D721Med (cell line): ENCODE results near the gene SEMA3C.
"Not testable (repeated sequence)": the region's sequence is repeated elsewhere in the genome, so short reads cannot be mapped to it uniquely, and the experiment has no call there.

Source experiments
- DNase-seq: peaks from one replicate; pipeline ENCODE4 v3.0.0; 2011; ENCODE audit warnings: low spot score; ENCODE audit not compliant: insufficient read length
- FAIRE-seq: peaks from 2 replicates; lab custom pipeline; 2011; peaks lifted over from hg19 to GRCh38; lab: Jason Lieb, UNC
- TF ChIP-seq, protein P1 (sequence below): IDR thresholded peaks from 2 replicates; pipeline ENCODE4 v1.5.1; 2012; ENCODE audit warnings: mild to moderate bottlenecking, control low read depth; ENCODE audit not compliant: insufficient read depth; ENCODE audit errors: missing control alignments

SEMA3C gene

DNA sequence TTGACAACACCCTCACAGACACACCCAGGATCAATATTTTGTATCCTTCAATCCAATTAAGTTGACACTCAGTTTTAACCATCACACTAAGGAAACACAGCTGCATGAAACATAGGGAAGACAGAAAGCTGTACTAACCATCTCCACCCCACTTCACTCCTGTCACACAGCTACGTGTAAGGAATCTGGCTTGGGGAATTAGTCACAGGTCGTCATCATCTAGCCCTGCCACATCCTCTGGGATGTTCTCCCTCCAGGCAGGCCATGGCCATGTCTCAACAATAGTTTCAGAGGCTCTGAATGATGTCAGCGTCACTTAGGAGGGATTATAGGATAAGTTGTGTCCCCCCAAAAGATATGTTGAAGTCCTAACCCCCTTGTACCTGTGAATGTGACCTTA lies 10.8 kb upstream of the SEMA3C start:
- DNase-seq (no peak), FAIRE-seq (no peak)
- TF ChIP-seq, protein P1, sequence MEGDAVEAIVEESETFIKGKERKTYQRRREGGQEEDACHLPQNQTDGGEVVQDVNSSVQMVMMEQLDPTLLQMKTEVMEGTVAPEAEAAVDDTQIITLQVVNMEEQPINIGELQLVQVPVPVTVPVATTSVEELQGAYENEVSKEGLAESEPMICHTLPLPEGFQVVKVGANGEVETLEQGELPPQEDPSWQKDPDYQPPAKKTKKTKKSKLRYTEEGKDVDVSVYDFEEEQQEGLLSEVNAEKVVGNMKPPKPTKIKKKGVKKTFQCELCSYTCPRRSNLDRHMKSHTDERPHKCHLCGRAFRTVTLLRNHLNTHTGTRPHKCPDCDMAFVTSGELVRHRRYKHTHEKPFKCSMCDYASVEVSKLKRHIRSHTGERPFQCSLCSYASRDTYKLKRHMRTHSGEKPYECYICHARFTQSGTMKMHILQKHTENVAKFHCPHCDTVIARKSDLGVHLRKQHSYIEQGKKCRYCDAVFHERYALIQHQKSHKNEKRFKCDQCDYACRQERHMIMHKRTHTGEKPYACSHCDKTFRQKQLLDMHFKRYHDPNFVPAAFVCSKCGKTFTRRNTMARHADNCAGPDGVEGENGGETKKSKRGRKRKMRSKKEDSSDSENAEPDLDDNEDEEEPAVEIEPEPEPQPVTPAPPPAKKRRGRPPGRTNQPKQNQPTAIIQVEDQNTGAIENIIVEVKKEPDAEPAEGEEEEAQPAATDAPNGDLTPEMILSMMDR = no peak

DNA sequence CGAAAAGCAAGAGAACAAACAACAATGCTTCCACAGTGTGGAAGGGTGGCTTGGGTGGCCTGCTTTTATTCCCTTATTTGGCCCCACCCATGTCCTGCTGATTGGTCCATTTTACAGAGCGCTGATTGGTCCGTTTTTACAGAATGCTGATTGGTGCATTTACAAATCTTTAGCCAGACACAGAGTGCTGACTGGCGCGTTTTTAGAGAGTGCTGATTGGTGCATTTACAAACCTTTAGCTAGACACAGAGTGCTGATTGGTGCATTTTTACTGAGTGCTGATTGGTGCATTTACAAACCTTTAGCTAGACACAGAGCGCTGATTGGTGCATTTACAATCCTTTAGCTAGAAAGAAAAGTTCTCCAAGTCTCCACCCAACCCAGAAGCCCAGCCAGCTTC lies 8.1 kb upstream of the SEMA3C start:
- FAIRE-seq, DNase-seq: not testable (repeated sequence)

DNA sequence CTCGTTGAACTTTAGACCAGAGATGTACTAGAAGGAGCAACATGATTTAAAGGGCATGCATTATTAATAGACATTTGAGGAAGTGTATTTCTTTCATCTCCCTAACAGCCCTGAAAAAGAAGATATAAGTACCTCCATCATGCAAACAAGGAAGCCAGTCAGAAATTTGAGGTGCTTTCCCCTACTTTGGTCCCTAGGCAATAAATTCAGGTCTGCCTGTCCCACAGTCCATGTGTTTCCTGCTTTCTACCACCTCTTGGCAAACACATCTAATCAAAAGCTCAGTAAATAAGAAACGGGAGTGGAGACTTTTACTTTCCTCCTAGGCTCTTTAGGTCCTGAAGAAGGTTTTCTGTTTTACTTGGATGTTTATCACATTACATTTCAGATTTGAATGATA lies 5.2 kb upstream of the SEMA3C start:
- TF ChIP-seq, protein P1 = no peak
- FAIRE-seq = no peak
- DNase-seq = no peak

DNA sequence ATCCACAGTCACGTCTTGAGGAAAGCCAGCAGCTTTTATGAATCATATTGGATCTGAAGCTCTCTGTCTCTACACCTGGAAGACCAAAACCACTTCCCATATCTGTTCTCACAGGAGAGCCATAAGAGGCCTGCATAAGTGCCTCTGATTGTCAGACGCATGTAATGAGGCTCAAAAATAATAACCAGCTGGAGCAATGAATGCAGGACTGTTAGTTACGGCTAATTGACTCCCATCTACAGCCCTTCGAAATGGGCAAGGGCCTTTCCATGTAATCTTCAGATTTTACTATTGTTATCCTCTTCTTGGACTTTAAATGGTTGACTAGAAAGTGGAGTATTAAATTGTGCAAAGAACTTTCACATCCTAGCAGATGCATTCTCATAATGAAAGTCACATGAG lies 4.4 kb upstream of the SEMA3C start:
- DNase-seq = no peak
- TF ChIP-seq, protein P1 = no peak
- FAIRE-seq = no peak

DNA sequence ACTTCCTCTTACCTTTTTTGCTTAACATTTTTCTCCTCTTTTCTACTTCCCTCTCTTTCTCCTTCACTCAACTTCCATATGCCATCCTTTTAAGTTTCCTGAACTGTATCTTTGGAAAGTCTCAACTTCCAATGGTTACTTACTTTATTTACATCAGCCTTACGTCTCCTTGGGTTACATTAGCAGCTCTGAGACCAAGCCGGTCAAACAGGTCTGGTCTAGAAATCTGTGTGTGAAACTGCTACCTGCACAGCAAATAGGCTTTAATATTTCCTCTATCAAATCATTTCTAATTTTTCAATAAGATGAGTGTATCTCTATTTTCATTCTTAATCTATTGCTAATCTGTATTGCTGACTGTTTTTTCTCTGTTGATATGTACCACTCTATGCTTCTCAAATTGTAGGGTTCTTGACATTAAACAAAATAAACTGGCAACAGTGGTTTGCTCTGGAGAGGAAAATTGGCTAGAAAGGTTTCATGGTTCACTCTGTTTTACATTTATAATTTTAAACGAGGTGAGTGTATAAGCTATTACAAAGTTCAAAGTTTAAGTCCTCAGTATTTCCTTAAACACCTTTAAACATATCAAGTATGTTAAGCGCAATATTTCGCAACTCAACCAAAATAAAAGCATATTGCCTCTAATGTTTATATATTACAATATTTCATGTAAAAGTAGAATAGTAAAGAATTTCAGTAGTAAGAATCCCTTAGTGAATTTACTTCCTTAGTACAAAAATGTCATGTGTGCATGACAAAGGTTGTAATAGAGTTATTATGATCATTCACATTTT lies 3.6 kb upstream of the SEMA3C start:
- DNase-seq (no peak), FAIRE-seq (no peak)
- TF ChIP-seq, protein P1 = no peak

DNA sequence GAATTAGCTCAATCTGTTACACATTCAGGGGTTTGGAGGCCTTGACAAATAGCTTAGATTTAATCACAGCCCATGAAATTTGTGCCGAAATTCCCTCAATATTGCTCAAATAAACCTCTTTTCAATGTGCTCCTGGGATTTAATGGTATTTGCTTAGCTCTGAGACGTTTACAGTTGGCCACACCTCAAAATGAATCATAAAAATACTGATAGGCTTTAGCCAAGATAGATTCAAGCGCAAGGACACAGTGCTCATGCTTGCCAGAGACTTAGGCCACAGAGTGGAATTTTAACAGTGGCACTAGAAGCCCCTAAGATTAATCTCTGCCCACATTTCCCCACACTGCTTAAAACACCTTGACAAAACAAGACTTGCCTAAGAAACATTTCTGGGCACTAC lies 2.3 kb upstream of the SEMA3C start:
- DNase-seq (no peak), FAIRE-seq (no peak)
- TF ChIP-seq, protein P1 = no peak

DNA sequence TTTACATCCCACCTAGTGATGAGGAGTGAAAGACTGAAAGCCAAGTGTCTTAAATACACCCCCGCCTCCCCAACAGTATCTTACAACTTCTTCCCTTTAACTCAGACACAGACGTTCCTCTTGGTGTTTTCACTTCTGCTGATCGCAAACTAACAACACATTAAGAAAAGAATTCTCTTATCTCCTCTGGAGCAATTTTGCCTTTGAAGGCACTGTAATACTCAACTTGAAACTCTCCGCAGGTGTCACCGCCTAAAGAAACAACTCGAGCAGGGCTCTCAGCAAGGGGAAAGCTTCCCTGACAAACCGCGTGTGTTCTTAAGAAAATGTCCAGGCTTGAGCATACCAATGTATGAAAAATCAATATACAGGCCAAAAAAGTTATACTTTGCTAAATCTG lies 452 bp downstream of the SEMA3C start:
- DNase-seq = no peak
- TF ChIP-seq, protein P1 = no peak
- no peak for FAIRE-seq
